Stimulated activated CD8-positive, alpha-beta memory T cell treated with anti-CD3 and anti-CD28 coated beads, Interleukin-12 subunit alpha, Interleukin-12 subunit beta, amount 100 ng/mL, for 24 hours (primary cell): Measurements from ENCODE around the gene APRT.

ENCODE experiments used
- DNase-seq: peaks from one replicate; pipeline ENCODE4 v3.0.0-alpha.2; 2020; ENCODE audit errors: extremely low read depth

The APRT gene

DNA sequence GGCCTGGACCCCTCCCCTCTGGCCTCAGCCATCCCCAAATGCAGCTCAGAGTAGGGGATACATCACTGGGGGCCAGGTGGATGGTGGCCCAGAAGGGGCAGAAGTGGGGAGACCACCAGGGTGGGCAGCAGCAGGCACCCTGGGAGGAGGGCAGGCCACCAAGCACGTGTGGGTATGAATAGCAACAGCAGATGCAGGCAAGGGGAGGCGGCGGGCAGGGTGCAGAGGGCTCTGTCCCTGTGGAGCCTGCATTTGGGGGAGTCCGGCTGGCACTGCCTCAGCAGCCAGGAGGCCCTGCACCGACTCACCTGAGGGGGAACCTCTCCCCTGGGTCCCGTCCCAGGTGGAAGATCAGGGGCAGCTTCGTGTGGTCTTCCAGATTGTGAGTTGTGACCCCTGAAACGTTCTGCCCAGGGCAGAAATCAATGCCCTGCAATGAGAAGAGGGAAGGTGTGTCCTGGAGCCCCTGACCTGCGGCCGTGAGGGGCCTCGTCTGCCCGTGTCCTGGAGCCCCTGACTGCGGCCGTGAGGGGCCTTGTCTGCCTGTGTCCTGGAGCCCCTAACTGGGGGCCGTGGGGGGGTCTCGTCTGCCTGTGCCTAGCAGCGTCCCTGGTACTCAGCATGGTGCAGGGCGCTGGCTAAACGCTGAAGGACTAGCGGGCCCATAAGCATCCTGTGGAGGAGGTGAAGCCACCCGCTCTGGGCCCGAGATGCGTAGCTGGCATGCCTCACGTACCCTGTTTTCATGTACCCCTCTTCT, 10.7 kb upstream of the APRT start:
- DNase-seq: no peak

DNA sequence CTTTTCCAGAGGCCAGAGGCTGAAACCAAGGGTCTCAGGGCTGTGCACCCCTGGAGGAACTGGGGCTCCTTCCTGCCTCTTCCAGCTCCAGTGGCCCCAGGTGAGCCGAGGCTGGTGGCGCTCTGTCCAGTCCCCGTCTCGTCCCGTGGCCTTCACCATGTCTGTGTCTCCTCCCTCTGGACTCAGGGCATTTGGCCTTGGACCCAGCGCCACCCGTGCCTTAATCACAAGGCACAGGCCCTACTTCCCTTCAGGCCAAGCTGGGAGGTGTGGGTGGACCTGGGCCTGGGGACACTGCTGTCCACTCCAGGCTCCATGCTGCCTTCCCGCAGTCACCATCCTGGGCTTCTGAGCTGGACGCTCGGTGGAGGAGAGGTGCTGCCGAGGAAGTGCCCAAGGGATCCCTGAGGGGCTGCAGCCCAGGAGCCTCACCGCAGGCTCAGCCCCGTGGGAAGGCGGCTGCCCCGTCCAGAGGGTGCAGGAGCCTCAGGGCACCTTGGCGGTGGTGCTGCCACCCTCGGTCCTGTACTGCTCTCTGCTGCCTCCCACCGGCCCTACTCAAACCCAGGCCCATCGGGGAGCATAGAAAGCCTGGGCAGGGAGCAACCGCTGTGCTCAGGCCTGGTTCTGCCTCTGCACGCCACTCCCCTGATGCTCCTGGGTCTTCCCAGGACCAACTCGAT, 9.6 kb upstream of the APRT start:
- no peak for DNase-seq

DNA sequence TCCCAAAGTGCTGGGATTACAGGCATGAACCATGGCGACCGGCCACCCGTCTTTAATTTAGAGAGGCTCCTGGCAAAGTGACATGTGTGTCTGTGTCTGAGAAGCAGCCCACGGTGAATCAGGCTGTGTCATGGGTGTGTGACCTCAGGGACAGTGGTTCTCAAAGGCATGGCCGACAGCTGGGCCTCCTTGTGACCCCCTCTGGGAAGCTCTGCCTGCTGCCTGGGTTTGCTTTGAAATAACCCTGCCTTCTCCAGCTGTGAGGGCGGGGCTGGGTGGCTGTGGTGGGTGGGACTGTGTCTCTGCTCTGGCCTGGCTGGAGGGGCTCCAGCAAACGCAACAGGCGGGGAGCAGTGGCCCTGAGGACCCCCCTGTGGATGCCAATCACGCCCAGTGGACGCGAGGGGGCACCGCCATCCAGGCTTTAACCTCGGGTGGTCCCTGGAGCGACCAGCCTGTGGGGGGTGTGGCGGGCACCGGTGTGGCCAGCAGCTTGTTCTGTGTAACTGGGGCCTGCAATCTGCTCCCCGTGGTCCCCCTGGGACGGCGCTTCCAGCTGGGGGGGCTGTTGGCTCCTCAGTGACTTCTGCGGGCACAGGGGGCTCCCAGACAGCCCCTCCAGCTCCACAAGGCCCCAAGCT, 8.8 kb upstream of the APRT start:
- no peak for DNase-seq

DNA sequence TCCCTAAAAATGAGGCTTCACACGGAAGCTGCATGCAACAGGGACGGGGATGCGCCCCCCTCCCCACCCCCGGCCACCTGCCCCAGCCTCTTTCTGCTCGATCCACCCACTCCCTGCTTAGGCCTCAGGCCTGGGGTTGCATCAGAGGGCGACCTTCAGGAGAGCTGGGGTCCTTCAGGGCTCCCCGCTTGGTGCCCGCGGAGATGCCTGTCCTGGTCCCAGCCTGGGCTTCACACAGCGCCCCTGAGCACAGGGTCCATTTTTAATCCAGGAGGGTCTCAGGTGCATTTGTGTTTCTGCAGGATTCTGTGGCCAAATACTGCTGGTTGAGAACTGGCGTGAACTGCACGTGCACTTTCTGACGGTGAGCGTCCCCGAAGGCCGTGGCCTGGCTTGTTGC, 7.4 kb upstream of the APRT start:
- DNase-seq: no peak

DNA sequence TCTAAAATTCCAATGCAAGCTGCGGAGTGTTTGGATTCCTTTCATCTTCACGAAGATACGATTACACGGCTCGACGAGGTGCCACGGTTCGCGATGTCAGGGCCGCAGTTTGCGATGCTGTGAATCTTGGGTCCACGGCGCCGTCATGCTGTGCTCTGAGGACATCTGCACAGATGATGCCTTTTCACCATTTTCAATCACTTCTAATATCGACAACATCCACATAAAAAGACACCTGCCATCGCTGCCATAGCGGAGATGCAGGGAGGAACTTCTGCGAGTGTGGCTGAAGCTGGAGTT, 6.8 kb upstream of the APRT start:
- no peak for DNase-seq

DNA sequence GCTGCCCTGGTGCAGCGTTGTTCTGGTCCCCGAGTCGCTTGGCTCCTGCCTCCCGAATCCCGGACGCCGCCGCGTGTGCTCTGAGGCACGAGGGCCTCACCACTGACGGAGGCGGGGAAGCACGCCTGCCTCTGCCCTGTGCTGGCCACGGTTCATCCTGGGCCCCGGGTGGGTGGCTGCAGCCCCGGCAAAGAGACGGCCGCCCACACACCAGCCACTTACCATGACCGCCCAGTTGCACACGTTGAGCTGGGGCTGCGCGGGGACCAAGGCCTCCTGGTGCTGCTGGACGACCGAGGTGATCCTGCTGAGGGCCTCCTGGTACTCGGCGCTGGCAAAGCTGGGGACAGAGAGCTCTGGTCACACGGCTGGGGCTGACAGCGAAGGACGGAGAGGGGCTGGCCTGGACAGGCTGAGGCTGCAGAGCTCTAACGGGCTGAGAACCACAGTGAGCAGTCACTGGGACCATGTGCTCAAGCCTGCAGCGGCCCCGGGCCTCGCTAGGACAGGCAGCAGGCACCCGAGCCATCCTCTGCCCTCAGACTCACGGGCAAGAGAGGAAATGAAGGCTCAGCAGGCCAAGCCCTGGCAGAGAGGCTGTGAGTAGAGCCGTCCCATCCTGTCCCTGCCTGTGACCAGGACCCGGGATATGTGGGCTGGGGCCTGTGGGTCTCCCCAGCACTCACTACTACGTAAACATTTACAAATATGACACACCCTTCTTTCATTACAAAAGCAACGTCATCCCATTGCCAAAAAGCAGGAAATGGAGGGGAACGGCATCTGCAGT, 6.3 kb upstream of the APRT start:
- no peak for DNase-seq

DNA sequence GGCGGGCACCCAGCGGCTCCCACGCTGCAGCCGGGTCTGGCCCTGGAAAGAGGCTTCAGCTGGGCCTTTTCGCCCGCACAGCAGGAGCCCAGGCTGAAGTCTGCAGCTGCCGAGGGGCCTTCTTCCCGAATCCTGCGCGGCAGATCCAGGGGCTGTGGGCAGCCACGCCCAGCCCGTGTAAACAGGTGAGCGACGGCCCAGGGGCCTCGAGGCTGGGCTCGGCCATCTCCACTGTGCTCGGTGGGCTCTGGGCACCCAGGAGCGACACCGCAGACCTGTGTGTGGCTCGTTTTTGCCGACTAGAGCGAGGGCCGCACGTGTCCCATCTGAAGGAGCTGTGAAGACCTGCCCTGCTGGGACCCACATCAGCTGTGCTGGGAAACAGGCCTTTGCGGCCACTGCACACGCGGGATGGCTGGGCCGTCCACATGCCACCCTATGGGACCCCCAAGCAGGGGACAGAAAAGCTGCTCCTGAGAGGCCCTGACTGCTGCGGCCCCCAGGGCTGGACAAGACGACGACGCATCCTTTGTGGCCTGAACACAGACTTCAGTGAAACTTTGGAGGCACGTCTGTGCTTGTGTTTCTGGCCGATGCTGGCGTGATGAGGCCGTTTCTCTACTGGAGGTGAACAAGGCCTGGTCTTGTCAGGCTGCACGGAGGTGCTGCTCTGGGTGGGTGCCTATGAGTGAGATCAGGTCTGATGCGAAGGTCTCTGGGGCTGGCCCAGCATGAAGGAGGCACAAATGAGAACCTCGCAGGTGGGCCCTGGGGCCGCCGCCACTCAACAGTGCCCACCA, 5.2 kb upstream of the APRT start:
- no peak for DNase-seq

DNA sequence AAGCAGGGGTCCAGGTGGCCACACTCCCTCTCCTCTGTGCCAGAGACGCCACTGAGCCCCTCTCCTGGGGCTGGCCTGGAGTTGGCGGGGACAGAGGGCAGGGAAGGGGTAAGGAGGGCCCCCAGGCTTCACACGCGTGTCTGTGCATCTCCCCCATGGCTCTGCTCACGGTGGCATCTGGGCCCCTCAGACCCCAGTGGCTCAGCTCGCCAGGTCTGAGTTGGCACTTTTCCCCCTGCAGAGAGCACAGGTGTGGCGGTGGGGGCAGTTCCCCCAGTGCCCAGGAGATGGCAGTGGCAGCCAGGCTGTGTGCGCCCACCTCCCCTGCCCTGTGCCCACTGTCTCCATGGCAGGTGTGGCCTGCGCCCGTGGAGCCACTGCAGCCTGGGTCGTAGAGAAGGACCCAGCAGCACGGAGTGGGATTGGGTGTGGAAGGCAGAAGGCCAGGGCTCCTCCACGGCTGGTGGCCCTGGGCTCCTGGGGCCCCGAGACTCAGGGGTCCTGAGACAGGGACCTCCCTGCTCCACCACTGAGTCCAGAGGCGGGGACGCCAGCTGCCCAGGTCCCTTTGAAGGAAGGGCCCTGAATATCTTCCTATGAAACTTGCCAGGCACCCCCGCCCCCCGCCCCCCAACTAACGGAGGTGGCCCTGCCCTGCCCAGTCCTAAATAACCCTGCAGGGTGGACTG, 4.3 kb upstream of the APRT start:
- no peak for DNase-seq

DNA sequence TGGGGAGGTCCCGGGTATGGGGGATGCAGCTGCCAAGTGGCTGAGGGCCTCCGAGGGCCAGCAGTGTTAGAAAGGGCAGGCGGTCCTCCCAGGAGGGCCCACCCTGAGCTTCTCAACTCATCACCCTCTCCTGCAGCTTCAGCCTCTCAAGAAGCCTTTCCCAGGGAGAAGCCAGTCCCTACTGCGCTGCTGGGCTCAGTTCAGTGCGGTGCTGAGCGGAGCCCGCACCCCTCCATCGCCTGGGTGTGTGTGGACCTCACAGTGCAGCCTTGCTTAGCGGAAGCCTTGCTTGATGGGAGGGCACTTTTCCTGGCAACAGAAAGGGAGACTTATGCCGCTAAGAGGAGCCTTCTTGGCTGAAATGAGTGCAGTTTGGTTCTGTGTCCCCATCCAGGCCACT, 3.5 kb upstream of the APRT start:
- no peak for DNase-seq

DNA sequence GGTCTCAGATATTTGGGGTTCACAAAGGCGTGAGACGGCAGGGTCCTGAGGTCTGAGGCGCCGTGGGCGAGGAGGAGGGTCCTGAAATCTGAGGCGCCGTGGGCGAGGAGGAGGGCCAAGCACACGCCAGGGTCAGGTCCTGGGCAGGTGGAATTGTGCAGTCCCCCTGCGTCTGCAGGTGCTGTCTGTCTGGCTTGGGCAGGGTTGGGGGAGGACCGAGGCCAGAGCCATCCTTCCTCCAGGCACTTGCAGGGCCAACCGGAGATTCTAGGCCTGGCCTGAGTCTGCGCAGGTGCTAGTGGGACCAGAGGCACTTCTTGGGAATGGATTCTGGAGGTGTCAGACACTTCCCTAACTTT, 2.4 kb upstream of the APRT start:
- DNase-seq: no peak

DNA sequence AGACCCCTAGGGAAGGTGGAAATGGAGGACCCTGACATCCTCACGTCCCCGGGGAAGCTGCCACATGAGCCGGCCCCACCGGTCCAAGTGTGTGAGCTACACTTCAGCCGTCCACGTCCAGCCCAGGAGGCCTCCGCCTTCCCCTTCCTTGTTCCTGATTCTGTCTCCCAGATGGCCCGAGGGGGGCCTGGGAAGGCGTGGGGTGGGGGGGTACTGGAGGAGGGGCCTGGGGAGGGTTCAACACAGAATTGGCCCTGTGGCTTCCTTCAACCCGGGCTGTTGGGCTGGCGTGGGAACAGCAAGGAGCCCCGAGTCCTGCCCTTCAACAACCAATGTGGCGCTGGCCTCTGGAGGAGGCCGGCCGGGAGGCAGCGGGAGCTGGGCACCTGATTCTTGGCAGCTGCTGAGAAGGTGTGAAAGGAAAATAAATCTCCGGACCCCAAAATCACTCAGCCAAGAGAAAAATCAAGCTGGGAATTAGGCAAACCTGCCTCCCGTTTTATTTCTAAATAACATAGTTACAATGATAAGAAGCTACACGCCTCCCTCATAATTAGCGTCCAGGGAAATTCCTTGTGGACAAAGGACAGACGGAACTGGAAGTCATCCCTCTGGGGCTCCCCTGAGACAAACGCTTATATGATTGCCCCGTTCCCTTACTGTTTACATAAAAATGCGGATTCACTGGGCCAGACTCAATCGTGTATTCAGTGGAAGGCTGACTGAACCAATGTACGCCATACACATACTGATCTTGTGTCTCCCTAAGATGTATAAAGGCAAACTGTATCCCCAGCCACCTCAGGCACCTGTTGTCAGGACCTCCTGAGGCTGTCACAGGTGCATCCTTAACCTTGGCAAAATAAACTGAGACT, 1.8 kb upstream of the APRT start:
- no peak for DNase-seq

DNA sequence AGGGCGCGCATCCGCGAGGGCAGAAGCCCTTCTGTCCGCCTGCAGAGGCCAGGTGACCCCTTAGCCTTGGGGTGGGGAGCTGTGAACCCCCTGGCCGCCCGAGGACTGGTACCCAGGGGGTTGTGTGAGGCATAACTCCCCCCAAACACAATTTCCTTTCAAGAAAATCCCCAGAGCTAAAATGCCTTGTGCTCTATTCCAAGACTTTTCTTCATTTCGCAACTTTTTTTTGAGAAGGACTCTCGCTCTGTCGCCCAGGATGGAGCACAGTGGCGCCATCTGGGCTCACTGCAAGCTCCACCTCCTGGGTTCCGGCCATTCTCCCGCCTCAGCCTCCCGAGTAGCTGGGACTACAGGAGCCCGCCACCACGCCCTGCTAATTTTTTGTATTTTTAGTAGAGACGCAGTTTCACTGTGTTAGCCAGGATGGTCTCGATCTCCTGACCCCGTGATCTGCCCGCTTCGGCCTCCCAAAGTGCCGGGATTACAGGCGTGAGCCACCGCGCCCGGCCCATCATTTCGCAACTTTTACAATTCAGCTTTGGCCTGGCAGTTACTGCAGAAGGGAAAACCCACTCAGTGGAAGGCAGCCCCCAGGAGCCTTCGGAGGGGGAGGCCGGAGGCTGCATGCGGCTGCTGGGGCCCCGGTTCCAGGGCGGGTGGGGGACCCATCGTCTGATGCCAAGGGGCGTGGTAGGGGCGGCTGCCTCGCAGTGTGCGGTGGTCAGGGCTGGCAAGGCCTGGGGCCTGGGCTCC, 963 bp upstream of the APRT start:
- DNase-seq: no peak

DNA sequence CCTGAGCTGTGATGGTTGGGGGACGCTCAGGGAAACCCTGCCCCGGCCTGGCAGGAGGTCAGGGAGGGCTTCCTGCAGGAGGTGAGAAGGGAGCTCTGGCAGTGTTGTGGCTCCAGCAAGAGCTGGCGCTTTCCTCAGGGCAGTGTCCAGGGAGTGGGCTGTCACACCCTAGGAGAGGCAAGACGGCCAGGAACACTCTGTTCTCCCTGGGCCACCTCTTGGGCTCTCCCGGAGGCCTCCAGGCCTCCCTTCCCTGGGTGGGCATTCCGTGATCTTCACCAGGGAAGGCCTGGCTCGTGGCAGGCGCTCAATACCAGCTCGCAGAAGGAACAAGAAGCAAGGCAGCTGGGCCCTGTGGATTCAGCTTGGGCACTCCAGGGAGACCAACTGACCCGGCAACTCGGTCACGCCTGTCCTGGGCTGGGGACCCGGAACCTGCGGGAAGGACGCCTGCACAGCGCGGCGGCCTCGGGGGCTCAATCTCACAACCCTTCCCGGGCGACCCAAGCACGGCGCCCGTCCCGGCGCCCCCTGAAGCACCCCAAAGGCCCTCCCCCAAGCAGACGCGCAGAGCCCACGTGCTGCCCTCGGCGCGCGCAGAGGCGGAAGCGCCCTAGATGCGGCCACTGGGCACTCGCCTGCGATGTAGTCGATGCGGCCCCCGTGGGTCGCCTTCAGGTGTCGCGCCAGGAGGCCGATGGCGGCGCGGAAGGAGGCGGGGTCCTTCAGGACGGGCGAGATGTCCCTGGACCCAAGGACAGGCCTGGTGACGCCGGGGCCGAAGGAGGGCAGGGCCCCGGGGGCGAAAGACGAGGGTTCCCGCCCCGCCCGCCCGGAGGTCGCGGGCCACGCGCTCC, 588 bp downstream of the APRT start:
- DNase-seq: no peak

DNA sequence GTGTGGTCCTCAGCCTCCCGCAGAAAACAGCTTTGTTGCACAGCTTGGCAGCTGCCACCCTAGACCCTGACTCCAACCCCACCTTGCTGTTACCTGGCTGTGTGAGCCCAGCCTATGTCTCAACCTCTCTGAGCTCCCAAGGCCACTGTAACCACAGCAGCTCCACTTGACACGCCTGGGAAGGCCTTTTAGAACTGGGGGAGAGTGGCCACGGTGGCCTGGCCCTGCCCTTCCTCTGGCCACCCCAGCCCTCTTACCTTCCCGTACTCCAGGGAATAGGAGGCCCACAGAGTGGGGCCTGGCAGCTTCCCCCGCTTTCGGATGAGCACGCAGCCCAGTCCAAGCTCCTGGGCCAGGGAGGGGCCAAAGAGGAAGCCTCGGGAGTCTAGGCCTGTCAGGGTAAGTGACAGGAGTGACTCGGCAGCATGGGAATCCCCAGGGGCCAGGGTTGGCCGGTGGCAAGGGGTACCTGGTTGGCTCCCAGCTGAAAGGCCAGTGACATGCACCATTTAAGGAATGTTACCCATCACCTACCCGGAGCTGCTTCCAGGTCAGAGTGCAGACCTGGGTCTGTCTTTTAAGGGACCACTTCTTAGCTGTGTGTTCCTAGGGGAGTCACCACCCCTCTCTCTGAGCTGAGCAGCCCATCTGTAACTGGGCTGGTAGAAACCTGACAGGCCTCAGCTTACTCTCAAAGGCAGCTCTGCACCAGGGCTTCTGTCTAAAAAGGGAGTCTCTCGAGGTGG, 1.4 kb downstream of the APRT start:
- no peak for DNase-seq

DNA sequence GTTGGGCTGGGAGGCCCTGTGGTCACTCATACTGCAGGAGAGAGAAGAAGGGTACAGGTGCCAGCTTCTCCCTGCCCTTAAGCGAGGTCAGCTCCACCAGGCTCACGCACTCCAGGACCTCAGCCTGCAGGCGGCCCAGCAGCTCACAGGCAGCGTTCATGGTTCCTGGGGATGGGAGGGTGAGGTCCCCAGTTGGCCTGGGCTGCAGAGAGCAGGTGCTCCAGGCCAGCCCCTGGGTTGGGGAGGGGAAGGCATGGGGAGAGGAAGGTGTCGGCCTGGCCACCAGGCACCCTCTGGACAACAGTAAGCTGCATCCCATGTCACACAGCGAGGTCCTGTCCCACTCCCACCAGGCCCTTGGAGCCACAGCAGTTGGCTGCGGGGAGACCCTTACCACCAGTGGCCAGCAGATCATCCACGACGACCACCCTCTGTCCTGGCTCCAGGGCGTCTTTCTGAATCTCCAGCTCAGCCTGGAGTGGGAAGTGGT, 2.0 kb downstream of the APRT start:
- DNase-seq: no peak

DNA sequence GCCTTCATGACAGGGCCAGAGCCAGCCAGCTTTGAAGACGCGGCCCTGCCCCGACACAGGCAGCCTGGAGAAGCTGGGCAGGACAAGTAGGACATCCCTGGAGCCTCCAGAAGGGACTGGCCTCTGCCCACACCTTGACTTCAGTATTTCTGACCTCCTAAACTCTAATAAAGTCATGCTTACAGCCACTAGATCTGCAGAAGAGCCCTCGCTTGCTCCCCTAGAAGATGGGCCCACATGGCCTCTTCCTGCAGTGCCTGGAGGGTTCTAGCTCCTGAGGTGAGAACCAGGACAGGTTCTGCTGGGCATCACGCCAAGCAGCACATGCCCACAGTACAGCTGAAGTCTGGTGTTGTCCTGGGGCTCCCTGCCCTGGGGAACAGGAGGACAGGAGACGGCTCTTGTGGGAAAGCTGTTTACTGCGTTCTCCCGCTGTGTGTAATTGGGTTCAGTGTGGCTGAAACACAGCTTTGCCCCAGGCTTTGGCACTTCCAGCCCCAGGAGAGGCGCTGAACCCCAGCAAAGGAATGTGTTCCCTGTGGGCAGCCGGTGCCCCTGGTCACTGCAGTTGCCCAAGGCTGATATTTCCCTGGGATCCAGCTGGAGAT, 2.6 kb downstream of the APRT start:
- no peak for DNase-seq
